ENCODE data around the gene SLC24A3.
"Not testable (repeated sequence)": the region's sequence is repeated elsewhere in the genome, so short reads cannot be mapped to it uniquely, and the experiment has no call there.

Gene SLC24A3

DNA sequence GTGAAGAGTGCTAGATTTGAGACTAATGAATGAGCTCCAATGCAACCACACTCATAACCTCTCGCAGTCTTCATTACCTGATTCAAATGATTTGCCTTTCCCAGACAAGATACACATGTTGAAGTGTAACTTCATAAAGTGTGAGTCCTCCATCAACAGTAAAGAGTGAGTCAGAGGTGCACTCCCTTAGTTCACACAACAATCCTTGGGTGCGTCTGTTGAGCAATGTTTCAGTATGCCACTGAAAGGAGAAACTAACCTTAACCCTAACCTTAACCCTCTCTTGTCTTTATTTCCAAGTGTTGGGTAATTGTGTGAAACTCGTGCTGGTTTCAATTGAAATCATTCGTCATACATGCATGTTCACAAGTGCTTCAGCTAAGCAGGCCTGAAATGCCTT lies 524.6 kb downstream of the SLC24A3 start:
- no peak for DNase-seq

DNA sequence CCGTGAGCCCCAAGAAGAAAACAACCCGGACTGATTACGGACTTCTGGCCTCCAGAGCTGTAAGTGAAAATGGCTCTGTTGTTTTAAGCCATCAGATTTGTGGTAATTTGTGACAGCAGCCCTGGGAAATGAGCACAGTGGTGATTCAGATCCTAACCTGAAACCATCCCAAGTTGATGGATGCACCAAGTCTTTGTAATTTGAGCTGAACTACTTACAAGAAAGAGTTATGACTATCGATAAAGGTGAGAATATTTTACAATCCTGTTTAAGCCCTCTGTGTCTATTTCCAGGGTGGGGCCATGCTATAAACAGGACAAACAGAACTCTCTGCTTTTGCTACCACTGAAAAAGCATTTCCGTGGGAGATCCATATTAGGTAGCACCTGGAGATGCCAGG lies 526.5 kb downstream of the SLC24A3 start:
- no peak for DNase-seq

DNA sequence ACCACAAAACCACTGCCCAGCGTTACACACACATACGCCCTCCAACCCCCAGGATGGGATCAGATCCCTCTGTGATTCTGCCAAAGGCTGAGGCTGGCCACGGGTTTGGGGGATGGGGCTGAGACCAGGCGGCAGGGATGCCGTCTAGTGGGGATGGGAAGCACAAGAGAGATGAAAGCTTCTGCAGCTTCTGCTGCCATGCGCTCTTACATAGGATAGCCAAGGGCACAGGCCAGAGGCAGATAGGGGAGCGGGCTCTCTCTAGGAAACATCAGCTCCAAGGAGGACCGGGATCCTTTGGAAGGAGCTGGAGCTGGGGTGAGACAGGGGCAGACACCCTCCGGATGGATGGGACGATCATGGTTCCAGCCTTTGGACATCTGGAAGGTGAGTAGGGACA lies 526.9 kb downstream of the SLC24A3 start:
- DNase-seq = no peak

DNA sequence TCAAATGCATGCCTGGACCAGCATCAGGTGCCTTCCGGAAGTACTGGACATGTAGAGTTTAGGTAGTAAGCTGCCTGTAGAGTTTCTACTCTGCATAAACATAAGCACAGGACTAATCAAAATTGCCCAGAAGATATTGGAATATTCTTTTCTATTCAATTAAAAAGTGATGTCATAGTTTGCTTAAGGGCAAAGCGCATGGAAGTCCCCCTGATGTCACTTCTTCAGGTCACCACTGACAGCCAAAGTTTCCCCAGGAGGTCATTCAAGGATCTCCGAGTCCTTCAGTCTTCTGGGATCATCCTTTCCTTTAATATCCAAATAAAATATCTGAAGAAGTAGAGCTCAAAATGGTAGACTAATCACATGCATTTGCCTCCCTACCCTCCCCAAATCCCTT lies 528.1 kb downstream of the SLC24A3 start:
- DNase-seq = no peak

DNA sequence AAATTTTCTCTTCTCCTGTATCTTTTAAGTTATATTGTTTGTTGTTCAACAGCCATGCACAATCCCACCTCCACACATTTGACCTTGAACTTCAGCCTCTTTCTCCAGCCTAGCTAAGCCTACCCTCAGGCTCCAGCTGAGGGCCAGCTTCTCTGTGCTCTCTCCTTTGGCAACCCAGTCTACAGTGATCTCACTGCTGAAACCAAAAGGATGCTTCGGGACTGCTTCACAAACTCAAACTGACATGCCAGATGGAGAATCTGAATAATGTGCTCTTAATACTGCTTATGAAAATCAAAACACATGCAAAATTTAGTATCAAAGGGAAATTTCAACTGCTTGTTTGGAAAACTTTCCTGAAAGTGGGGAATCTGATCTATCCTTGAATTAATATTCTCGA lies 529.5 kb downstream of the SLC24A3 start:
- DNase-seq = peak; percentile 25

DNA sequence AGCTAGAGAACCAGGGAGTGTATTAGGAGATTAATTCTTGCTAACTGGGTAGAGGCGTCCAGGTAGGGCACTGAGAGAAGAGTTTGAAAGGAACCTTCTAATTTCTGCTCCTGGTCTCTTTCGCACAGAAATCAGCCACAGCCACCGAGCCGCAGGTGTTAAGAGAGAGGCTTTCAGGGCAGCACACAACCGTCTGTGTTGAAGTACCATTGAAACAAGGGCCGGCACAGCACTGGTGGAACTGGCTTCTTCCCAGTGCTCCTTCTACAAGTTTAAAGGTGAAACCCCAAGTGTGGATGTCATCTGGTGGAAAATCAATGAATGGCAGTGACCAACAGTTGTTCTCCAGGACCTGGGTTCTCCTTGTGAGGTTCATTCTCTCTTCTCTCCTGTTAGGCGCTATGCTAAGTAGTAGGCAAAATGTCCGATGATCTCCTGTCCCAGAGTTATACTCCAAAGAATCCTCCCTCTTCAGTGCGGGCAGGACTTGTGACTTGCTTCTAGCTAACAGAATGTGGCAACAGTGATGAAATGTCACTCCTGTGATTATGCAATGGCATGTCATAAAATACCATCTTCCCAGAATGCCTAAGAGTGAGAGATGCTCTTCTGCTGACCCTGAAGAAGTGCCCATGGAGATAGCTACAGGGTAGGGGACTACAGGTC lies 530.7 kb downstream of the SLC24A3 start:
- DNase-seq = no peak

DNA sequence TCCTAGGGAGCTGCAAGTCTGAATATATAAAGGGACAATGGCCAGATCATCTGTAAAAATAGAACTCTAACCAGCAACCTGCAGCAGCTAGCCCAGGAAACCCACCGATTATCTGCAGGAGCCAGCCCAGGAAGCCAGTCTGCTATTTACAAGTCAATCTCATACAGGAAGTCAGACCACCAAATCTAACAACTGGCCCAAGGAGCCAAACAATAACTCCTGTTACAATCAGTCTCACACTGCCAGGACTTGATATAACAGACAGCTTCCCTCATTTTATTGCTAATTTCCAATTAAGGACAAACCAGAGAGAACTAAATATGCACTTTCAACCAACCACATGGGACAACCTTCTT lies 531.2 kb downstream of the SLC24A3 start:
- no peak for DNase-seq

DNA sequence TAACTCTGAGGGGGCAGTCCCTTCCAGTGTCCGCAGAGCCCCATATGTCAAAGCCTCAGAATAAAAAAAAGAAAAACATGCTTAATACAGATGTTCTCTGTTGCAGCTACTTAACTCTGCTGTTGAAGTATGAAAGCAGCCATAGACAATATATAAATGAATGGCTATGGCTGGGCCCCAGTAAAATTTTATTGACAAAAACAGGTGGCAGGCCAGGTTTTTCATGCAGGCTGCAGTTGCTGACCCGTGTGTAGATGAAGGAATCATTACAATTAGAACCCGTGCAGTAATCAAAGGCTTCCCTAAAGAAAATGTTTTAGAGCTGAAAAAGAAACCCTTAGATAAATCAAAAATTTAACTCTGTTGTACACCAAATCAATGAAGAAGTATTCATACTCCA lies 532.7 kb downstream of the SLC24A3 start:
- DNase-seq = no peak

DNA sequence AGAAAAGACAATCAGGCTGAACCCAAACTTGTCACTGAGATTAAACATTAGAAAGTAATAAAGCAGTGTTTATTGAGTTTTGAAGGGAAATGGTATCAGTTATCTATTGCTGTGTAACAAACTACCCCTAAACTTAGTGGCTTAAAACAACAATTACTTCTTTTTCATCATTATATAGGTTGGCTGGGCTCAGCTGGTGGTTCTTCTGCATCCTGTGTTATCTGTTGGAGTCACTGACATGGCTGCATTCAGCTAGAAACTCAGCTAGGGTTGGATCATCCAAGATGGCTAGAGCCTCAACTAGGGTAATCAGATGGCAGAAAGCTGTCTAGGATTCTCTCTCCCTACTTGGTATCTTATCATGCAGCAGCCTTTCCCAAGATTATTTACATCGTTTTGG lies 533.1 kb downstream of the SLC24A3 start:
- DNase-seq = no peak

DNA sequence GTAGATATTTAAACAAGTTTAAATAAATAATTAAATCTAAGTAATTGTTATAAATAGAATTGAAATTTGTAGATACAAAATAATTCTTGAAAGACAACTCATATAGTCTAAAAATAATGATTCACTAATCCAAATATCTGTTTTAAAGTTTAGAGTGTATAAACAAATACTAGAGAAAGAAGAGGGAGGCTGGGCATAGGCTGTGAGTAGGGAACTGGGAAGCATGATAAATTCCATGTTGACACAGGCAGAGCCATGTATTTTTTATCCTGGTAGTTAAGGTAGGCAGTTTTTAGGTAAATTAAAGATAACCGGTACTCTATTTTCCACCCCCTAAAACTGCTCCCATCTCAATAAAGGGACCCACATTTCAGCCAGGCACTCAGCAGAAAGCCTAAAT lies 534.0 kb downstream of the SLC24A3 start:
- DNase-seq = no peak

DNA sequence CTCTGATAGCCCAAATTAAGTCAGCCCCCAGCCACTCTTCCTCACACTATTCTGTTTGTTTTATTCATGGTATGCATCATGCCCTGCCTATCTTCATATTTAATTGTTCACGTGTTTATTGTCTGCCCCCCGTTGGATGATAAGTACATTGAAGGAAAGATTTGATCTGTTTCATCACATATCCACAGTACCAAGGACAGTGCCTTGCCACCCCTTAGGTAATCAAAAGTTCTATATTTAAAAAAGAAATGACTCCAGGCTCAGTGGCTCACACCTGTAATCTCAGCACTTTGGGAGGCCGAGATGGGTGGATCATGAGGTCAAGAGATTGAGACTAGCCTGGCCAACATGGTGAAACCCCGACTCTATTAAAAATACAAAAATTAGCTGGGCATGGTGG lies 535.5 kb downstream of the SLC24A3 start:
- DNase-seq = no peak

DNA sequence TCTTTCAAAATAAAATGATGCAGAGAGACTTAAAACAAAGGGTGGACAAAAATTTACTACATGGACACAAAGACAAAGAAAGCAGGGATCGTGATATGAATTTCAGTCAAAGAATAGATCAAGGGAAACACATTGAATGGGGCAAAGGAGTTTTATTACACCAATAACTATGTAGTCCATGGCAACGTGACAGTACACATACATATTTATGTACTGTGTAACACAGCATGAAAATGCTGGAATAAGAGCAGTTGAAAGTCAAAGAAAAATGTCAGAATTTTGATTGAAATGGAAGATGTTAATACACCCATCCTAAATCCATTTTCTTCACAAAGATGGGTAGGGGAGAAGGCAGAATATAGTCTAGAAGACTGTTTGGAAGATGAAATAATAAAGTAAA lies 536.2 kb downstream of the SLC24A3 start:
- DNase-seq = no peak

DNA sequence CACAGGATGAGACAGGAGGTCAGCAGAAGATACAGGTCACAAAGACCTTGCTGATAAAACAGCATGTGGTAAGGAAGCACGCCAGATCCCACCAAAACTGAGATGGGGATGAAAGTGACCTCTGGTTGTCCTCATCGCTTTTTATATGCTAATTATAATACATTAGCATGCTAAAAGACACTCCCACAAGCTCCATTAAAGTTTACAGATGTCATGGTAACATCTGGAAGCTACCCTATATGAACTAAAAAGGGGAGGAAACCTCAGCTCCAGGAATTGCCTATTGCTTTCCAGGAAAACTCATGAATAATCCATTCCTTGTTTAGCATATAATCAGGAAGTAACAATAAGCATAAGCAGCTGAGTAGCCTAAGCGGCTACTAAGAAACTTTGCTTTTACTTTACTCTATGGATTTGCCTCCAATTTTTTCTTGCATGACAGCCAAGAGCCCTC lies 537.2 kb downstream of the SLC24A3 start:
- DNase-seq = no peak

DNA sequence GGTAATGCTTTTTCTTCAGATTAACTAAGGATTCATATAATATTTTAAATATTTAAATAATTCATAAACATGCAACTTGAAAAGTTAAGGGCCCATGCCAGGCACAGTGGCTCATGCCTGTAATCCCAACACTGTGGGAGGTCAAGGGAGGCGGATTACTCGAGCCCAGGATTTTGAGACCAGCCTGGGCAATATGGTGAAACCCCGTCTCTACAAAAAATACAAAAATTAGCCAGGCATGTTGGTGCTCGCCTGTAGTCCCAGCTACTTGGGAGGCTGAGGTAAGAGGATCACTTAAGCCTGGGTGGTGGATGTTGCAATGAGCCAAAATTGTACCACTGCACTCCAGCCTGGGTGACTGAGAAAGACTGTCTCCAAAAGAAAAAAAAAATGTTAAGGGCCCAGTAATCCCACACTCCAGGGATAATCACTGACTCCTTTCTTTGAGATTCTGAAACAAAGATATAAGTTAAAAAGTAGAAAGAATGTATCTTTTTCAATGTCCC lies 537.7 kb downstream of the SLC24A3 start:
- DNase-seq = peak; percentile 77

DNA sequence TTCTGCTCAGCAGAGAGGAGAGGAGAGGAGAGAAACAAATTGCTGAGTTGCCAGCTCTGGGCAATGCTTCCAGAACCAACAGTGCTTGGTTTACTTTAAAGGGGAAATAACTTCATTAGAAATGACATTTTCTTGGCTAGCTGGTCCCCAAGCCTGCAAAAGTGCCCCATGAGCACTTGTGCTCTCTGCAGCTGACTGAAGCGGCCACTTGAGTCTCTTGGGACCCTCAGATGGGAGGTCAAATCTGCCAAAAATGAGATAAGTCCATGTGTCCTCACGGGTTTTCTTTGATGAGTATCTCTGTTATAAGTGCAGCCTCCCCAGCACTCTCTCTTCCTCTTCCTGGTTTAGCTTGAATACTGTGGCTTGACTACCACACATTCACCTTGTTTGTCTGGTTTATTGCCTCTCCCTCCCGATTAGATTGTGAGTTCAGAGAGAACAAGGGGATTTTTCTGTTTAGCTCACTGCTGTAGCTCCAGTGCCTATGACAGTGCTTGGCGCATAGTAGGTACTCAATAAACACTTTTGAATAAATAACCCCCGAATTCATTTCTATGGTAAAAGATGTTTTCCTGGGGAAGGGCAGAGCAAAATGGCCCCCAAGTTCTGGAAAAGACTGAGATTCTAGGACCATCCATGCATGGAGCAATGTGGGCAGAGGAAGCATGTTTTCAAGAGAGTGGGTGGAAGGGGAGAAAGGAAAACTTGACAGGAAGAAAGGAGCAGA lies 538.6 kb downstream of the SLC24A3 start:
- DNase-seq = peak; percentile 69

DNA sequence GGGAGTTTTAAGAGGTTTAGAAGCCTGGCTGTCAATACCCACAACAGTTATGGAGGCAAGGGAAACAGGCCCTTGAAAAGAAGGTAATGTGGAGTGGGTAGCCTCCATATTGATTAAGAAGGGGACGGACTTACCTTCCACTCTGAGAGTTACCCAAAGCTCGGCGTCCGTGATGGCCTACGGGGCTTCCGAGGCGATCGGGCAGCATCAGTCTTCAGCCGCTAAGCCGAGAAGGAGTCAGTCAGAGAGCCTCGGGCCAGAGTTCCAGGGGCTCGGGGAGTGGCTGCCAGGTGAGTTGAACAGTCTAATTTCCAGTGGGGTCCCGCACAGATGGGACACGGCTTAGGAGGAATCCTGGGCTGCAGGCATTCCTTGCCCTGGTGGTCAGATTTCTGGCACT lies 541.8 kb downstream of the SLC24A3 start:
- DNase-seq = not testable (repeated sequence)

DNA sequence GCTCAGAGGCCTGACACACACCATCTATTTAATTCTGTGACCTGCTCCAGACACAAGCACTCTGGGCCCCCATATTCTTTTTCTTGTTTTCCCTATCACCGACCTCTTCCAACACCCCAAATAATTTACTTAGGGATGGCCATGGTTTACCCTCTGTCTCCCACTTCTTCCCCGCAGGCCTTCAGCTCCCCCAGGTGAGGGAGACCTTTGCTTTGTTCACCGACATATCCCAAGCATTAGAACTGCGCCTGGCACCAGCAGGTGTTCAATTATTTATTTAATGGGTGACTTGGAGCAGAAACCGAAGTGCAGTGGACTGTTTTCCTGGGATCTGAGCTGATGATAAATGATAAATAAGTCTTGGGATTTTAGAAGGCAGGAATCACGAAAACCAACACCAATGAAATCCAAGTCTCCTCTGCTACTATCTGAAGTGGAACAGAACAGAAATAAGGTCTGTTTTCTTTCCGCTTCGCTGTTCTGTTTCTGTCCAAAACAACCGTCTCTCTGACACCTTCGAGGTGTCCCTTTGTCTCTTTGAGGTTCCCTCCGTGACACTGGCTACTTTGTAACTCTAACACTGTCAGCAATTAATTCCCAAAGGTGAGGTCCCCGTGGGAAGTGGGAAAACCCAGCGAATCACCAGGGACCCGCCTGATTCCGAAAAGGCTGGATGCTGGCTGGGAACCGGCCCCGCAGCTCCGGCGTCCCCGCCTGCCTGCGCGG lies 544.5 kb downstream of the SLC24A3 start:
- no peak for DNase-seq

DNA sequence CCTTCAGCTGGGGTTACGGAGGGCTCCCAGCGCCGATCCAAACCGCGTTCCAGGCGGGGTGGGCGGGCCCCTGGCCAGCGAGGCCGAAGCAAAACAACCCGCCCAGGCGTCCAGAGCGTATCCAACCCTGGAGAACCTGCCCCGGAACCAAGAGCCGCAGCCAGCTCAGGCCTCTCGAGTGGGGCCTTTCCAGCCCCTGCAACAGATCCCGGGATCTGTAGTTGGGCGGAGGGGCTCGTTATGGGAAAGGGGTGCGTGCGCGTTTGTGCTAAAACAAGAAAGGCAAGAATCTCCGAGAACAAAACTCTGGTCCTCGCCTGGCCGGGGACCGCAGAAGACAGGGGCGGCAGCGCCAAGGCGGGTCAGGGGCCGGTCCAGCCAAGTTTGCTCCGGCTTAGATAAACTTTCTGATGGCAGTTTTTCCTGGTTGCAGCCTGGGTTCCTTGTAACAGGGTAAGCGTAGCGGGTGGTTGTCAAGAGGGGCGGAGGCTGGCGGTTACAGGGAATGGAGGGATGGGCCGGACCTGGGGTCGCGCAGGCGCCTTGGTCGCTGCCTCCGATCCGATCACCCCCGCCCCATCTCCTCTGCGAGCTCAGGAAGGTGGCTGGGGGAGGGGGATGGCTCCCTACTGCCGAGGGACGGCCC lies 545.2 kb downstream of the SLC24A3 start:
- DNase-seq = peak; percentile 53

DNA sequence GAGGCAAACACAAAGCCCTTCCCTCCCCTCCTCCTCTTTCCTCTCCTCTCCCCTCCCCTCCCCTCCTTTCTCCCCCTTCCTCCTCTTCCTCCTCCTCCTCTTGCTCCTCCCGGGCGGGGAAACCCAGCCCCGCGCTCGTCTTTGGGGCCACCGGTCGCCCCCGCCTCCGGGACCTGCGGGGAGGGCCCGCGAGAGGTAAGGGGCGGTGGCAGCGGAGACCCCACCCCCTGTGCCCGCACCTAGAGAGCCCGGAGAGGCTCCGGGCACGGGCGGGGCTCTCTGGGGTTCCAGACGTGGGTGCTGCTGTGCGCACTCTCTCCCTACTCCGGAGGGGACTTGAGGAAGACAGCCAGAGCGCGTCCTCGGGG lies 545.7 kb downstream of the SLC24A3 start, which contains the start of gene RIN2:
RIN2 (plus strand) TSS at position 126 of the 368 bp plus-strand sequence. CDS start 131,344 bp downstream, outside the sequence.
- DNase-seq = no peak

DNA sequence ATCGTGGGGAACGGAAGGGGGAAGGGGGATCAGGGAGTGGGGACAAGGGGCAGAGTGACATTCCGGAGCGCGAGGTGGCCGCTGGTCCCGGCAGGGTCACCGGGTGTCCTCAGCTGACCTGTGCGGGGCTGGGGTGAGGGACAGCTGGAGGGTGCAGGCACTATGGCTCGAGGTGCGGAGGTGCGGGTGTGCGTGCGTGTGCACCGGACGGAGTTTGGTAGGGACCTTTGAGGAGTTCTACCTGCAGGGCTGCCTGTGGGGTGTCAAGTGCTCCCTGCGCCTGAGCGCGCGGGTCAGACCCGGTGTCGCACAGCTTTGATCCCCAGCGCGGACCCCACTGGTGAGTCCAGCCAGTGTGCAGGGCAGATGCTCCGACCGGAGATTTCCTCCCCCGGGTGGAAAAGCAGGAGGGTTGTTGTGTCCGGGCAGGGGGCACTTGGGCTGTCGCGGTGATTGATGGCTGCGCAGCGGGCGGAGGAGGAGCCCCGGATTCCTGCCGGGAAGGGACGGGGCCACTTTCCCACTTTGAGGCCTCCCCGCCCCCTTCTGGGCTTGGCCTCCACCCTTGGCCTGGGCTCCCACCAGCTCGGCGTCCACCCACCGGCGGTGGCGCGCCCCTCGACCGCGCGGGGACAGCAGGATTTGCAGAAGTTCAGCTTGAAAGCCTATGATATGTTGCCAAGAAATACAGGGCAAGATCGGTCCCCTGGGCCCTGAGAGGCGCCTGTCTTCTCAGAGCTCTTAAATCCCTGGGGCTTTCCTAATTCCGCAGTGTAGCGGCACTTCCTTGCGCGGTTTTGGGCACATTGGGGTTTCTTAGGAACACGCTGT lies 546.3 kb downstream of the SLC24A3 start:
- DNase-seq = peak; percentile 13

DNA sequence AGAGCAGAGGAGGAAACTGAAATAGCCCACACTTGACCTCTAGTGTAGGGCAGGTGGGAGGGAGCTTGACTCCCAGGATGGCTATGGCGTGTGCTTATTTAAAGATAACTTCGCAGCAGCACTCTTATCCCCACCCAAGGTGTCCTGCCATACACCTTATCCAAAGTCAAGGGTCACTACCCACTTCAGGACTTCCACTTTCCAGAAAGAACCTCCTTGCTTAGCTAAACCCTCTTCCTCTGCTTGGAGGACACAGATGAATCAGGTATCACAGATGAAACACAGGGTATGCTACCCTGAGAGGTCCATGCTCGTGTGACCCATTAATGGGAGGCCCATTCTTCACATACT lies 547.9 kb downstream of the SLC24A3 start:
- no peak for DNase-seq

DNA sequence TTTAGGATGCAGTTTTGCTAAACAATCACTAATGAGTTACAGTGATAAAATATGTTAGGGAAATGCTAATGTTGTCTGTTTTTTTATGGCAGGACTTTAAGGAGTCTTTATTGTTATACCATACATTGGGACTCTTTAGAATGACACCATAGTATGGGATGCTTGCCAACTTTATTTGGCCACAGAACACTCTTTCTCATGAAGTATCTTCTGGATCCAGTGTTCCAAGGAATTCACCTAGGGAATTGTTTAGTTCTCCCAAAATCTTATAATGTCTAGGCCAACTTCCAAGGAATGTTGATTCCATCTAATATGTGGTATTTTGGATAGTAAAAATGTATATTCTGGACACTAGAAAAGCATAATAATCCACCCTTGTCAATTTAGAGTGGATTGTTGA lies 548.9 kb downstream of the SLC24A3 start:
- no peak for DNase-seq

DNA sequence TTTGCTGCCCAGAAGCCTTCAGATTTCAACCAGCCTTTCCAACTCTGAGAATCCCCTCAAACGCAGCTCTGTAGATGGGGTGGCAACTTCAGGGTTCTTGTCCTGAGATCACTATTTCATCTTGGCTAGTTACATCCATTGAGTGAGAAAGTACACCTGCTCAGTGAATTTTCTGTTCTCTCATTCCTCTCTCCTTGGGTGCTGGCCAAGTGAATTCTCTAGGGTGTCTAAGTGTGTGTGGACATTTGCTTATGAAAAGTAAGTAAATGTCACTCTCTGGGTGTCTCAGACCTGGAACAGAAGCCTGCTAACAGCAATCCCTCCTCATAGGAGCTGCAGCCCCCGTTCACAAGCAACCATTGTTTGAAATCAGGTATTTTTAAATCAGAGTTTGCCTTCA lies 549.4 kb downstream of the SLC24A3 start:
- DNase-seq = no peak
